ENCODE data around the gene ZNF579.
A peak's percentile ranks its signal among the peaks of the same experiment; 100 is the strongest.

ZNF579 gene

GRCh38 chr19:55599468-55599841 is 18.8 kb upstream of the ZNF579 start, which contains the start of gene FIZ1:
Gene FIZ1, minus strand, starts transcription at chr19:55599517. Its CDS starts 1,652 bp downstream, at chr19:55597865.
- no peak for TF ChIP-seq CTCF (IDR thresholded peaks at IDR 0.05; ENCODE audit: low read depth, low read length)
- peak; percentile 97 for DNase-seq (ENCODE audit: extremely low read depth, low read depth)

- no peak for TF ChIP-seq CTCF (IDR thresholded peaks at IDR 0.05; ENCODE audit: low read depth, low read length)
- peak; percentile 90 for DNase-seq (ENCODE audit: extremely low read depth, low read depth)
Observed at GRCh38 chr19:55598719-55599467, 18.2 kb upstream of the ZNF579 start.

- TF ChIP-seq CTCF (IDR thresholded peaks at IDR 0.05; ENCODE audit: low read depth, low read length) = no peak
- DNase-seq (ENCODE audit: extremely low read depth, low read depth) = no peak
Observed at GRCh38 chr19:55598034-55598433, 17.4 kb upstream of the ZNF579 start.

GRCh38 chr19:55597501-55597921 is 16.9 kb upstream of the ZNF579 start:
- TF ChIP-seq CTCF (IDR thresholded peaks at IDR 0.05; ENCODE audit: low read depth, low read length) = no peak

GRCh38 chr19:55596304-55596703 is 15.7 kb upstream of the ZNF579 start:
- TF ChIP-seq CTCF (IDR thresholded peaks at IDR 0.05; ENCODE audit: low read depth, low read length) = no peak
- DNase-seq (ENCODE audit: extremely low read depth, low read depth) = no peak

More at GRCh38 chr19:55597501-55597921, 16.9 kb upstream of the ZNF579 start:
- DNase-seq (ENCODE audit: extremely low read depth, low read depth) = no peak

GRCh38 chr19:55594996-55595545 is 14.4 kb upstream of the ZNF579 start:
- no peak for TF ChIP-seq CTCF (IDR thresholded peaks at IDR 0.05; ENCODE audit: low read depth, low read length)
- no peak for DNase-seq (ENCODE audit: extremely low read depth, low read depth)

GRCh38 chr19:55593096-55593772 is 12.6 kb upstream of the ZNF579 start:
- TF ChIP-seq CTCF (IDR thresholded peaks at IDR 0.05; ENCODE audit: low read depth, low read length) = no peak
- no peak for DNase-seq (ENCODE audit: extremely low read depth, low read depth)

All from AG09319 (cell line).